ENCODE measurements around the gene JARID2. TPM values are rescaled to one million over a fixed set of nuclear protein-coding genes. Genes with fewer than 3 reads are reported as not detected.

Gene JARID2
- total and polyA plus RNA-seq, 9 of the 15 experiments (the other 6 are each of a cell fraction or from before 2014, with no cell fraction given): 5.0 to 29.0 (median 15.6) TPM

- TF ChIP-seq REST (IDR thresholded peaks at IDR 0.05; ENCODE audit: borderline replicate concordance): peak; percentile 67
- TF ChIP-seq REST (CRISPR knock-in tag; IDR thresholded peaks at IDR 0.05; ENCODE audit: low read depth): no peak
Measured at GRCh38 chr6:15274692-15275387, 29.0 kb downstream of the JARID2 start (continued).

Data from K562 (cell line).